IMR-90 (cell line): ENCODE results near the gene MAML3.

Source experiments
- POLR2A ChIP-seq: IDR thresholded peaks from 2 replicates; pipeline ENCODE4 v1.6.1; 2012; ENCODE audit warnings: mild to moderate bottlenecking, low read depth, low read length
- TF ChIP-seq, protein P1 (sequence below): conservative IDR thresholded peaks from 2 replicates; pipeline ENCODE4 v1.5.1; 2012; ENCODE audit warnings: mild to moderate bottlenecking, low read depth, low read length, improper control_type of control experiment

DNA sequence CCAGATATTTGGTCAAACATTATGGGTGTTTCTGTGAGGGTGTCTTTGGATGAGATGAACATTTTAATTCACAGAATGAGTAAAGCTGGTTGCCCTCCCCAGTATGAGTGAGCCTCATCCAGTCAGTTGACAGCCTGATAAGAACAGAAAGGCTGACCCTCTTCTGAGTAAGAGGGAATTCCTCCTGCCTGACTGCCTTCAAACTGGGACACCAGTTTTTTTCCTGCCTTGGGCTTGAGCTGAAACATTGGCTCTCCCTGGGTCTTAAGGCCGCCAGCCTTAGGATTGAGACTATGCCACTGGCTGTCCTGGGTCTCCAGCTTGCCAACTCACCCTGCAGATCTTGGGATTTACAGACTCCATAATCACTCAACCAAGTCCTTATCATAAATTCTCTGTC, 14.5 kb upstream of the MAML3 start:
- TF ChIP-seq, protein P1, sequence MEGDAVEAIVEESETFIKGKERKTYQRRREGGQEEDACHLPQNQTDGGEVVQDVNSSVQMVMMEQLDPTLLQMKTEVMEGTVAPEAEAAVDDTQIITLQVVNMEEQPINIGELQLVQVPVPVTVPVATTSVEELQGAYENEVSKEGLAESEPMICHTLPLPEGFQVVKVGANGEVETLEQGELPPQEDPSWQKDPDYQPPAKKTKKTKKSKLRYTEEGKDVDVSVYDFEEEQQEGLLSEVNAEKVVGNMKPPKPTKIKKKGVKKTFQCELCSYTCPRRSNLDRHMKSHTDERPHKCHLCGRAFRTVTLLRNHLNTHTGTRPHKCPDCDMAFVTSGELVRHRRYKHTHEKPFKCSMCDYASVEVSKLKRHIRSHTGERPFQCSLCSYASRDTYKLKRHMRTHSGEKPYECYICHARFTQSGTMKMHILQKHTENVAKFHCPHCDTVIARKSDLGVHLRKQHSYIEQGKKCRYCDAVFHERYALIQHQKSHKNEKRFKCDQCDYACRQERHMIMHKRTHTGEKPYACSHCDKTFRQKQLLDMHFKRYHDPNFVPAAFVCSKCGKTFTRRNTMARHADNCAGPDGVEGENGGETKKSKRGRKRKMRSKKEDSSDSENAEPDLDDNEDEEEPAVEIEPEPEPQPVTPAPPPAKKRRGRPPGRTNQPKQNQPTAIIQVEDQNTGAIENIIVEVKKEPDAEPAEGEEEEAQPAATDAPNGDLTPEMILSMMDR = no peak
- no peak for TF ChIP-seq POLR2A
